GM19025 (cell line): ENCODE results near the gene COL1A2.
A peak's percentile ranks its signal among the peaks of the same experiment; 100 is the strongest.

ENCODE experiments used
- ATAC-seq: cut with Tn5 transposase; IDR thresholded peaks from one replicate; pipeline ENCODE4 v1.9.1; 2021; ENCODE audit warnings: mild to moderate bottlenecking, low read depth, moderate library complexity; ENCODE audit not compliant: unreplicated experiment

COL1A2 gene

DNA sequence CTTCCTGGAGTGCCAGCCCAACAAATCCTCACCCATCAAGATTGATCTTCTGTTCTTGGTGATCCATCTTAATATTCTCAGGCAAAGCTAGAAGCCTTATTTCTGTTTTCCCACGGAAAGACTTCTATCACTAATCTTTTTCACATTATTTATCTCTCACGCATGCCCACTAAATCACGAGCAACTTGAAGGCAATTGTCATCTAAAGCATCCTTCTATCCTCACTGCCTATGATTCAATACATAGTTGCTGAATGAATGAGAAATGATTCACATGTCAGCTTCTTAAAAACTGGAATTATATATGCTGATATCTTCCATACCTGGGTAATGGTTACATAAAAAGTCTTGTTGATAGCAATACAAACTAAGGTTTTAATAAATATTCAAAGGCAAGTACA is 12.6 kb upstream of the COL1A2 start:
- no peak for ATAC-seq

DNA sequence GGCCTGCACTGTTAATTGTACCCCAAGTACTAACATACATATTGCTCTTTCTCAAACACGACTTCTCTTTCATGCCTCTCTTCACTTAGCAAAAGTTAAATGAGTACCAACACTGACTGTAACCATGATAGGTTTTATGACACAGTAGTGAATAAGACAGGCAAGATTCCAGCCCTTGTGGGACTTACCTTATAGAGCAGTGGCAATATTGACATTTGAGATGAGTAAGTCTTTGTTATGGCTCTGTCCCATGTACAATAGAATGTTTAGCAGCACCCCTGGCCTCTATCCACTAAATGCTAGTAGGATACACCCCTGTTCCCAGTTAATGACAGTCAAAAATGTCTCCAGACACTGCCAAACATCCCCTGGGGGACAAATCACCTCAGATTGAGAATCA is 11.9 kb upstream of the COL1A2 start:
- no peak for ATAC-seq

DNA sequence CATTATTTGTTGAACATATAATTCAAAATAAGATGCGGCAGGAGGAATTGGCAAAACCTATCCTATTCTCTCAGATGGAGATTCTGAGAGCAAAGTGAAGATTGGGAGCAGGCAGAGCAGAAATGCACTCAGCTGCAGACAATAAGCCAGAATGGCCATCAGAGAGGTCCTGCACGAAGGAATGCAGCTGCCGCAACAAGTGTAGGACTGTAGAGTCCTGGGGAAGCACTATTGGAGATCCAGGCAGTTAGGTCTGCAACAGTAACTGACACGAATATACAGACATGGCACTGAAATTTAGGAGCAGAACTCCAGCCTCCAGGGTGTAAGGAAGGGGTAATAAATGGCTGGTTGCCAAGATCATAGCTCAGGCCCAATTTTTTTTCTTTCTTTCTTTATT is 10.4 kb upstream of the COL1A2 start:
- ATAC-seq = no peak

DNA sequence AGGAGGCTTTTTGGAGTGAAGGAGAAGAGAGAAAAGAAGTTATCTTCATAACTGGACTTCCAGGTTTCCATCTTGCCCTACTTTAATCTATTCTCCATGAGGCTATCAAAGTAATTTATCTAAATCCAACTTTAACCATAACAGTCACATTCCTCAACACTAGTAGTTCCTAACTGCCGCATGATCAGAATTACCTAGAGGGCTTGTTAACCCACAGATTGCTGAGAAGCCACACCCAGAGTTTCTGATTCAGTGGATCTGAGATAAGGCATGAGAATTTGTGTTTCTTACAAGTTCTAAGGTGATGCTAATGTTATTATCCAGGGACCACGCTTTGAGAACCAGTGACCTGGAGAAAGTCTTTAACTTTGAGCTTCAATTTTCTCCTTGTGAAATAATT is 8.3 kb upstream of the COL1A2 start:
- no peak for ATAC-seq

DNA sequence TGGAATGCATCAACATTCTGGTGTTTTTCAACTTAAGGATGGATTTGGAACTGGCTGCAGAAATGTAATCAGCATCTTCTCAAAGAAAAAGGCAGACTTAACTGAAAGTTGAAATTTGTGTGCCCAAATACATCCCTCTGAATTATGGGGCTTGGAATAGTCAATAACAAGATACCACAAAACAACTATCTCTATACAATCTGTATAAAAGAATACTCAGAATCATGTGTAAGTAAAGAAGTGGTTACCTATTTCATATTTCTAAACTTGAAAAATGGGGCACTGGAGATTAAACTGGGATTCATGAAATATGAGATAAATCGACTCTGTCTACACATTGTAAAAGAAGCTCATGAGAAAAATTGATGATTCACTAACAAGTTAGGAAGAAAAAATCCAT is 6.2 kb upstream of the COL1A2 start:
- no peak for ATAC-seq

DNA sequence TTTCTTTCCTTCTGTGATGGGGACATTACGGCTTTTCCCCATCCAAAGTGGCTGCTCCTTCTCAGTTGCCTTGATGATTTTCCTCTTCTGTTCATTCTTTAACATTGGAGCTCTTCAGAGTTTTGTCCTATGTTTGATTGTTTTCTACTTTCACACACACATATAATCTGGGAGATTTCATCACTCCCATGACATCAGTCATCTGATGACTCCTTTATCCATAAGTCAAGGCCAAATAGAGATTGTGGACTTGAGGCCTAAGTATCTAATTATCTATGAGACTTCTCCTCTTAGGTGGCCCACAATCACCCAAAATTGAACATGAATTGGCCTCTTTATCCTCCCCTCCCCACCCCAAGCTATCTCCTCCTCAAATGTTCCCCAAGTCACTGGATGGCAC is 5.3 kb upstream of the COL1A2 start:
- ATAC-seq = no peak

DNA sequence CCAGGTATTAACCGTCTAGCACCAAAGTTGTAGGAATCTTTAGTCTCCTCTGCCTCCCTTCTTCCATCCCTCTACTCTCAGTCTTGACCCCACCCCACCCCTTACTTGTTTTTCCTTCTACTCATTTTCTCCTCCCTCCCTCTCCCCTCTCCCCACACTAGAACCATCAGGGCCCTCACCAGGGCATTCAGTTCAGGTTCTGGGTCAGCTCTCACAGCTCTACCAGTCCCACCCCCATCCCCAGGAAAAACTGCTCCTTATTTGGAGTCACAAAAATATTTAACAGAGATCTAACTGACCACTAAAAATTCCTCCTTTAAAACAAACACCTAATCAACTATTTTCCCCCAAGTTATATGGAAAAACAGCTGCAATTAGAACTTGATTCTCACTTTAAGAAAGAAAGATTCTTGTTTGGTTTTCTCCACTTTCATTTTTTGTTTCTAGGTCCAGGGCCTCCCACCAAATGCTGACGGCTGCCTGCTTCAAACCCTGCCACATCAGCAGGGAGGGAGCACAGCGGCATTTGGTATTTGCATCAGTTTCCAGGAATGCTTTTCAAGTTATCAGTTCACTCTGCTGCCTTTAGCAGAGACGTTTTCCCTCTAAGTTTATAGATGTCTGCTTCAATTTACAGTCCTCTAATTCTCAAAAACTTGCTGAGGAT is 2.8 kb upstream of the COL1A2 start:
- no peak for ATAC-seq

DNA sequence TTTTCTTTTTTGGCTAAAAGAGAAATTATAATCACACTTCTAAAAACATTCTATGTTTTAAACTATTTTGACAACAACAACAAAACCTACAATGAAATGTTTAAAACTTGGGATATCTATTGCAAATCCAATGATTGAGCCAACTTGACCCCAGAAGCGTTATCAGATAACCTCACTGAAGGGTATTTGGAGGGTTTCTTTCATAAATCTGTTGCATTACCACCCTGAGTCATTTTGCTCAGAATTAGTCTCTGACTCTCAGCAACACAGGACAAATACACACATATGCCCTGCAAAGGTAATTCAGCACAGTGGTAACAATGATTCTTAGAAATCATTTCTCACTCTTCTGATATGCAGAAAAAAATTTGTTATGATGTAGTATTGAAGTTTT is 2.3 kb upstream of the COL1A2 start:
- ATAC-seq = no peak

DNA sequence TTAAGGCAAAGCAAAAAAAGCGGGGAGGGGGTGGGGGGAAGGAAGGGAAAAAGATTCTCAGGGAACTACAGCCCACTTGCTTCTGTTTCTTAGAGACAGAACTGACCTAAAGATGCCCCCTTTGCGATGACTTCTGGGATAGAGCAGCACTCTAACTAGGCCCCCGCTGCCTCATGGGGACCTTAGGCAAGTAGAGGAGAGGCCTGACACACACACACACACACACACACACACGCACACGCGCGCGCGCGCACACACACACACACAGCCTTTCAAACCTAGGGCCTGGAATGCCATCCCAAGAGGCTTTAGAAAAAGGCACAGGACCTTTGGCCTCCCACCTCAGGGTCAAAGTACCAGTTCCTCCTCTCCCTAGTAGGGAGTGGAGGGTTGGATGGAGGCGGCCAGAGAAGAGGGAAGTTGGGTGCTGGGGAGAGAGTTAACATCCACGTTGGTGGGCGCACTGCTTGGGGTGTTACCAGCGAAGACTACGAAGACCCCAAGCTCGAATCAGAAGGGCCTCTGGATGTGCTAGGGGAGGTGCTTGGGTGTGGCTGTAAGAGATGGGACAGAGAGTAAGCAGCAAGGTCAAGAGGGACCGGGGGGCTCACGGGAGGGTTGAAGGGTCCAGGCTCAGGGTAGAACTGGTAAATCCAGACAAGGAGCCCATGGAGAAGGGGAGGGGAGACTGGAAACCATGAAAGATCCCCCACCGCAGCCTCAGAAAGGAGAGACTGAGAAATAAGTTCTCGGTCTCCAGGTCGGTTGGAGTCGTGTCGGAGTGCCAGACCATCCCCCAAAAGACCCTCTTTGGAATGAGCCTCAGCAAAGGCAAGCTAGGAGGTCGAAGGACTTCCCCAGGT is 1.2 kb upstream of the COL1A2 start:
- no peak for ATAC-seq

DNA sequence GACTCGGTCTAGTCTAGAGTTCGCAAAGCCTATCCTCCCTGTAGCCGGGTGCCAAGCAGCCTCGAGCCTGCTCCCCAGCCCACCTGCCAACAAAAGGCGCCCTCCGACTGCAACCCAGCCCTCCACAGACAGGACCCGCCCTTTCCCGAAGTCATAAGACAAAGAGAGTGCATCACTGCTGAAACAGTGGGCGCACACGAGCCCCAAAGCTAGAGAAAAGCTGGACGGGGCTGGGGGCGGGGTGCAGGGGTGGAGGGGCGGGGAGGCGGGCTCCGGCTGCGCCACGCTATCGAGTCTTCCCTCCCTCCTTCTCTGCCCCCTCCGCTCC is 622 bp upstream of the COL1A2 start:
- no peak for ATAC-seq

DNA sequence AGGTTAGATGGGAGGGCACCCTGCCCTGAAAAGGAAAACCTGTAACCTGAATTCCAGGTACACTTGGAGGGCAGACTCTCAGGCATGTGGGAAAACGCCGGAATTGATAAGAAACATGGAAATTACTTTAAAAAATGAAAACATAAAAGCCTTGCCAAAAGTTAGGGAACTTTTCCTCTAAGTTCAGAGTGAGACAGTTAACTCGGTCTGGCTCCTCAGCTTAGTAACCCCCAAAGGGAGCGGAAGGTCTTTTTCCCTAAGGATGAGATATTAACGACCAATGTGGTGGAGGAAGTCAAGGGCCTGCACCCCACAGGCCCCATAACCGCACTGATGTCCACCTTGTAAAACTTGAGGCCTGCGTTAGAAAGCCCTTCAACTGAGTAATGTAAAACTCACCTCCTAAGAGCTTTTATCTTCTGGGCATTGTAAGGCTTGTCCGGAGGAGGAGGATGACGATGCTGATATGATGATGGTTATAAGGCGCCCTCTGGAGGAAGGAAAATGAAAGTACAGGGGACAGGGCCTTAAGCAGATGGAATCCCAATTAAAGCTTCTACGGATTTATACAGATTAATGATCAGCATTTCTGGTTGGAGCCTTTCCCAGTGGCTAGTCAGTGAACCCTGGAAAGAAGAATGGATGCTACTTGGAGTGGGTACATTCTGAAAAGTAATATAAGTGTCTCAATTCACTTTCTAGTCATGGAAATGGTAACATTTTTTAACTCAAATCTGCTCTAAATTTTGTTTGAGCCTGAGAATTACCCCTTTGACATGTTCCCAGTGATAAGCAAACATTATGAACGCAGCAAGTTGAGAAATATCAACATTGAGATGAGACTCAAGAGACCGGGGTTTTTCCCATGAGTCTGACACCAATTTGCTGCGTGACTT is 694 bp downstream of the COL1A2 start:
- peak; percentile 63 for ATAC-seq

DNA sequence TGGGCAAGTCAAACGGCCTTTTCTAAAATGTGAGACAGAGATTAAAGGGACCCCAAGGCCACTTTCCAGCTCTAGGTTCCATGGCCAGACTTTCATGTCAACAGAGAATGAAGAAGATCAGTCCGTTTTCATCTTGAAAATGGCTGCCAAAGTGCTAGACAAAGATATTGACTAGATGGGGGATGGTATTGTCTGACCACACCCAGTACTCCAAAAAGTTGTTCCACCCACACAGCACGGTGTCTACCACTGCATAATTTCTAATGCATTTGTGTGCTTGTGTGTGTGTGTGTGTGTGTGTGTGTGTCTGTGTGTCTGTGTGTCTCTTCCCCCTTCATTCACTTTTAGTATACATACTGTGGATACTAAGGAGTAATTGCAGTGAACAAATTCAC is 1.3 kb downstream of the COL1A2 start:
- no peak for ATAC-seq

DNA sequence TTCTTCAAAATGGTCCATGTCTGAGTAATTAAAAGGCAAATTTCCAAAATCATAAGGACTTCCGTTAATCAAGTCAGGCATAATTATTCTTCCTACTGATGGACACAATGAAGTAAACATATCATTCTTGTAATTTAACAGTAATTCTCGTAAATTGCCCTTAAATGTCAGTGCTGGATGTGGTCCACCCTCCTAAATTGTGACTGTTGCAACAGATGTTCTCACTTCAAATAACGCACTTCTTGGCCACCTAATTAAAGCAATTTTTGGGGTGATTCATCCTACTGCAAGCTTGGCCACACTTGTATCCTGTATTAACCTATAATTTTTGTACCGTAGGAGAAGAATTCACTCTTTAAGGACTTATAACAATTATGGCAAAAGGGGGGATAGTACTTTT is 1.9 kb downstream of the COL1A2 start:
- ATAC-seq = no peak

DNA sequence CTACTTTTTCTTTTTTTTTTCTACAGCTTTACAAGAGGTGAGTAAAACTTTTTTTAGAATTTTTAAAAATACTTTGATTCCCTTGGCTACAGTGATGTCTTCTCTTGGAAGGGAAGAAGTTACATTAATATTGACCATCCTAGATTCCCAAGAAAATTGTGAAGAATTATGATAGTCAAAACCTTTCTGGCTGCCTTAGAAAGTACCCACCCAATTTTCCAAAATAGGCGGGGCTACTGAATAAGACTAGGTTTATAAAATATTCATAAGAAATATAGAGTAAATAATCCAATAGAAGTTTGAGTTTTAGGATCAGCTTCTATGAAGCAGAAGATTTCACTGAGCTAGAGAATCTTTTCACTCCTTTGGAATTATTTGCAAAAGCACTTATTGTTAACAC is 3.0 kb downstream of the COL1A2 start:
- ATAC-seq = no peak

DNA sequence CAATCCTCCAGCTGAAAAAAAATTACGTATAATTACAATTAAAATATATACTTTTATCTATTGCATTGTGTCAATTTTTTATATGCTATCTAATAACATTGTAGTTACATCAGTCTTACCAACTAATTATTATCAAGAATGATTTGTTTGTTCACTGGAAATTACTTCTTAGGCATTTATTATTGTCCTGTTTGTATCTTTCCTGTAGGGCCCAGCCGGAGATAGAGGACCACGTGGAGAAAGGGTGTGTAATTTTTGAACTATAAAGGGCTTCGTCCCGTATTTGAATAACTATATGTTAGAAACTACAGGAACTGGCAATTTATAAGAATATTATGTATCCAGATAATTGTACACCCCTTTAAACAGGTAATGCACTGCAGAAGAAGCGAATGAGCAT is 4.1 kb downstream of the COL1A2 start:
- ATAC-seq = no peak

DNA sequence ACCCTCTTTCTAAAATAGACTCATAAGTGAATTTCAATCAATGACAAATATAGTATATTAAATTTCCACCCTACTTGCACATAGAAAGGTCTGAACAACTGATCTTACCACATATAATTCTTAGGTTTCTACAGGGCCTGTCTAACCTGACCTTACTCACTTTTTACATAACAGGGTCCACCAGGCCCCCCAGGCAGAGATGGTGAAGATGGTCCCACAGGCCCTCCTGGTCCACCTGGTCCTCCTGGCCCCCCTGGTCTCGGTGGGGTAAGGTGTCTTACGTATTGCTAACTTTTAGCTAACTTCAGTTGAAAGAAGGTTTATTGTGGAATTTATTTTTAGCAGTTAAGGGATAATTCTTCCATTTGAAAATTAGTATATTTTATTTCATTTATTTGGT is 5.3 kb downstream of the COL1A2 start:
- no peak for ATAC-seq

DNA sequence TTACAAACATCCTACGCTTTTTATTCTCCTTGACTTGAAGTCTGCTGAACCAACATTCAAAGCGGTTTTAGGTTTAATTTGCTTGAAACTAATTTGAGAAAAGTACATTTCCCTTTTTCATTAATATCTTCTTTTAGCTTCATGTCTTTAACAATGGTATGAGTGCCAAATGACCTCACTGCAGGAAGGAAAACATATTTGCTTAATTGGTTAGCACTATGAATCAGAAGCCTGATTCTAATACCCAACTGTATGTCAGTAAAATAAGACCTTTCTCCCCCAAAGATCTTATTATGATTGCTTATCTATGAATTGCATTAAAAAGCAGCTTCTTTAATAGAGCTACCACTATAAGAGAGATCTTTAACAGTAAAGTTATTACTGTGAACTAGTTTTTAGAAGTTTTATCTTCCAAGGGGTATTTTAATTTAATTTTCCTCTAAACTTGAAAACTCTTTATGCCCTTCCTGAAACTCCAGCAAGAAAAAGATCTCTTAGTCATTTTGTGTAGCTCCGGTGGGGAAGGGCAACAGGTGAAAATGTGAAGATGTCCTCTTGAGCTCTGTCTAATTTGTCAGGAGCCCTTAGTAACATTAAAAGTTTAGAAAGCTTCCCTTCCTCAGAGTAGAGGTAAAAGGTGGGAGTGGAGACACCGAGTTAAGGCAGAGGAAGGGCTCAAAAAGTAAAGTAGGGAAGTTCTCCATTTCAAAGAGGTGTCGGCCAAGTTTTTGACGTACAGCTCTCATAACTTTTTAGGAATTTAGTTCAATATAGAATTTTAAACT is 6.1 kb downstream of the COL1A2 start:
- ATAC-seq = no peak

DNA sequence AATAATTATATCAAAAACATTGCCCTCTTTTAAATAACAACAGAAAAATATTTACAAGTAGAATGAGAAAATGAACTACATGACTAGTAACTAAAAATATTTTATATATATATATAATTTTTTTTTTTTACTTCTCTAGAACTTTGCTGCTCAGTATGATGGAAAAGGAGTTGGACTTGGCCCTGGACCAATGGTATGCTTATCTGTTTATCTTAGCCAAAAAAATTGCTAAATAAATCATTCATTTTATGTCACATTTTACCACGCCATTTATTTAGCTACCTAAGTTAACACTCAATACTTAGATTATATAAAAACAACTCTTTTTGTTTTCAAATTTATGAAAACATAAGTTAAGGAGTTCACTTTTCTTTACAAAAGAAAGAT is 6.7 kb downstream of the COL1A2 start:
- ATAC-seq = no peak

DNA sequence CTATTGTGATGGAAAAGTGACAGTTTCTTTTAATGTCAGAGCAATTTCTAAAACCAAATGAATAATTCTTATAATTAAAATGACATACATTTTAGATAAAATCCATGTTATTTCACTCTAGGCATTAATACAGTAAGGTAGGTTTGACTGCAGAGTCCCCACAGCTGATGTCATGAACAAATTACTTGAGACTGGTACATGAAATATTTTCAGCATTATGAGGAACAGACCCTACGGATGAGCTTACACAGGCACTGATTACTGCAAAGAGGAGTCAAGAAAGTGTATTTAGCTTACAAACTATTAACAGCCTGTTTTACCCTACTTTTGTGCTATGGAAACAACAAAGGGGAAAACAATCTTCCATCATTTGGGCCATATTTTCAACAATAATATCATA is 8.9 kb downstream of the COL1A2 start:
- no peak for ATAC-seq

DNA sequence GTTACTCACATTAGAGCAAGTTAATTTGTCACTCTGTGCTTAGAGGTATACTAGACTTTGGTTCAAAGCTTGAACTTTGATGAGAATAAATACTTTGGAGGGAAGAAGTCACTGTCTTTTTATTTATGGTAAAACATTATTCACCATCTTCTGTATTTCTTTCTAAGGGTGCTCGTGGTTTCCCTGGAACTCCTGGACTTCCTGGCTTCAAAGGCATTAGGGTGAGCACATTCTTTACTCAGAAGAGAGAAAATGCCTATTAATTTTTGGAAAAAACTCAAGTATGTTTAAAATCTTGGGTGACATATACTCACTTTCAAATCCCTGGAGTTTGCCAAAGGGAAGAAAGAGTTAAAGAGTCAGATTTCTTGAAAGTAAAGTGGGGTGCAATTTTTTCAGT is 10.8 kb downstream of the COL1A2 start:
- no peak for ATAC-seq

DNA sequence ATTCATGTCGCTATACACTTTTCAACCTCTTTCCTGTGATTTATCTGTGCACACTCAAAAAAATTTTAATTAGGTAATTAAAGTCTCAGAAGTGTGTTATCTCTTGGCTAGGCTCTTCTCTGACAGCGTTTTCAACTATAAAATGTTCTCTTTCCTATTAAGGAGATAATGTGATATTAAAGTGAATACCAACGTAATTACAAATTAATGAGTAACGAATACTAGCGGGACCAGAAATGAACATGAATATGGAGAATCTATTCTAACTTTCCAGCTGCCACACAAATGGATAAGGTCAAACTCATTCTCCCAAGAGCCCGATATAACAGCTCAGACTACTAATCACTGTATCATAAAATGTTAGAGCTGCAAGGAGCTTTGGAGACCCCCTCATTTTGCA is 12.0 kb downstream of the COL1A2 start:
- no peak for ATAC-seq
